A549 (cell line): ENCODE measurements around the gene ZNF57. TPM values are rescaled to one million over a fixed set of nuclear protein-coding genes. Genes with fewer than 3 reads are reported as not detected.

ENCODE experiments used
- ATAC-seq, 2 experiments: fragments of 200-7000 bp in 1 of 2; fragments of >200 bp in 1 of 2; cut with Nextera tagmentation in 1 of 2; cut with Tn5 transposase in 1 of 2; 3 replicates each; pipeline versions ENCODE4 v1.8.0 to v1.9.1; 2018 to 2020; ENCODE audit warnings: mild to moderate bottlenecking in 1 of 2, moderate library complexity in 1 of 2
- CTCF ChIA-PET: fragments of 300-600 bp; sonication (Branson Sonifier 250); formaldehyde crosslinking; extraction: SDS; loops from one replicate; lab custom pipeline; 2021; ENCODE audit warnings: antibody characterized with exemption, inconsistent platforms; lab: Yijun Ruan, JAX
- POLR2A ChIA-PET: fragments of 350-600 bp; formaldehyde crosslinking; extraction: SDS; loops from one replicate; lab custom pipeline; 2021; ENCODE audit warnings: antibody characterized with exemption, inconsistent platforms; lab: Yijun Ruan, JAX
- DNase-seq, 2 experiments: peaks; one replicate each; pipeline versions ENCODE4 v3.0.0 to v3.0.0-alpha.2; 2011 to 2016; ENCODE audit warnings: low read depth in 1 of 2, low spot score in 1 of 2
- FAIRE-seq: peaks from 2 replicates; lab custom pipeline; 2011; peaks lifted over from hg19 to GRCh38; lab: Jason Lieb, UNC
- H3K27ac ChIP-seq, 2 experiments: fragments of >200 bp; sonication (Bioruptor Twin); formaldehyde crosslinking; 3 replicates each; pipeline ENCODE4 v1.5.1; 2016 to 2017
- H3K4me1 ChIP-seq: fragments of >200 bp; sonication (Bioruptor Twin); formaldehyde crosslinking; 3 replicates; pipeline ENCODE4 v1.6.1; 2016
- H3K4me2 ChIP-seq: fragments of >200 bp; sonication (Bioruptor Twin); formaldehyde crosslinking; 3 replicates; pipeline ENCODE4 v1.6.1; 2016
- H3K4me3 ChIP-seq: fragments of >200 bp; sonication (Bioruptor Twin); formaldehyde crosslinking; 3 replicates; pipeline ENCODE4 v1.5.1; 2016
- H3K9me3 ChIP-seq: fragments of >200 bp; sonication (Bioruptor Twin); formaldehyde crosslinking; 3 replicates; pipeline ENCODE4 v1.6.1; 2016
- CHD2 ChIP-seq: fragments of 150-350 bp; IDR thresholded peaks from 2 replicates; pipeline ENCODE4 v1.6.1; 2014; ENCODE audit warnings: low read length; ENCODE audit not compliant: partially characterized antibody
- CTCF ChIP-seq: fragments of >200 bp; sonication (Bioruptor Twin); formaldehyde crosslinking; IDR thresholded peaks from 3 replicates; pipeline ENCODE4 v1.5.1; 2016
- E2F6 ChIP-seq: IDR thresholded peaks from 2 replicates; pipeline ENCODE4 v1.6.1; 2012; ENCODE audit warnings: low read depth, borderline replicate concordance
- EHF ChIP-seq: fragments of 250-450 bp; sonication (Bioruptor Pico); IDR thresholded peaks from 2 replicates; pipeline ENCODE4 v1.5.0; 2020; ENCODE audit warnings: mild to moderate bottlenecking
- EHMT2 ChIP-seq: fragments of 200-600 bp; sonication (generic); IDR thresholded peaks from 2 replicates; pipeline ENCODE4 v1.6.1; 2016; ENCODE audit warnings: antibody characterized with exemption, low read depth, mild to moderate bottlenecking, moderate library complexity
- EP300 ChIP-seq, 2 experiments: fragments of >200 bp; sonication (Bioruptor Twin); formaldehyde crosslinking; IDR thresholded peaks; 2 replicates in 1 of 2; 3 replicates in 1 of 2; pipeline ENCODE4 v1.6.1; 2016 to 2017
- ESRRA ChIP-seq: fragments of 150-350 bp; IDR thresholded peaks from 2 replicates; pipeline ENCODE4 v1.6.1; 2014; ENCODE audit warnings: mild to moderate bottlenecking, low read length, borderline replicate concordance
- FOSB ChIP-seq: fragments of 250-450 bp; sonication (Bioruptor Pico); IDR thresholded peaks from 2 replicates; pipeline ENCODE4 v1.5.0; 2020; ENCODE audit warnings: mild to moderate bottlenecking, moderate library complexity
- FOXS1 ChIP-seq: fragments of 250-450 bp; sonication (Bioruptor Pico); IDR thresholded peaks from 2 replicates; pipeline ENCODE4 v1.5.0; 2020; ENCODE audit warnings: mild to moderate bottlenecking, moderate library complexity
- GATA3 ChIP-seq: IDR thresholded peaks from 2 replicates; pipeline ENCODE4 v1.6.1; 2012; ENCODE audit warnings: borderline replicate concordance
- HDAC2 ChIP-seq: fragments of 200-600 bp; sonication (generic); IDR thresholded peaks from 2 replicates; pipeline ENCODE4 v1.6.1; 2016
- HEYL ChIP-seq: fragments of 250-450 bp; sonication (Bioruptor Pico); IDR thresholded peaks from 2 replicates; pipeline ENCODE4 v1.8.0; 2021; ENCODE audit warnings: mild to moderate bottlenecking, moderate library complexity
- HMGXB4 ChIP-seq: fragments of 250-450 bp; sonication (Bioruptor Pico); IDR thresholded peaks from 2 replicates; pipeline ENCODE4 v1.5.0; 2021; ENCODE audit warnings: mild to moderate bottlenecking, moderate library complexity, borderline replicate concordance
- KDM5A ChIP-seq: fragments of 200-600 bp; sonication (generic); IDR thresholded peaks from 2 replicates; pipeline ENCODE4 v1.6.1; 2016; ENCODE audit warnings: antibody characterized with exemption, mild to moderate bottlenecking
- MAFK ChIP-seq: fragments of 450-650 bp; IDR thresholded peaks from 2 replicates; pipeline ENCODE4 v1.6.1; 2014; ENCODE audit not compliant: partially characterized antibody
- NFE2L2 ChIP-seq: fragments of 150-350 bp; conservative IDR thresholded peaks from 2 replicates; pipeline ENCODE4 v1.6.1; 2014; ENCODE audit warnings: low read length
- NR3C1 ChIP-seq: fragments of >200 bp; sonication (Bioruptor Twin); formaldehyde crosslinking; IDR thresholded peaks from 3 replicates; pipeline ENCODE4 v1.6.1; 2017
- RAD21 ChIP-seq, 2 experiments: fragments of >200 bp in 1 of 2; sonication (Bioruptor Twin) in 1 of 2; formaldehyde crosslinking in 1 of 2; IDR thresholded peaks in 1 of 2; conservative IDR thresholded peaks in 1 of 2; 2 replicates in 1 of 2; 3 replicates in 1 of 2; pipeline ENCODE4 v1.6.1; 2012 to 2018; ENCODE audit warnings: inconsistent platforms in 1 of 2
- SREBF2 ChIP-seq: fragments of 450-650 bp; IDR thresholded peaks from 2 replicates; pipeline ENCODE4 v1.6.1; 2014; ENCODE audit warnings: mild to moderate bottlenecking, moderate library complexity
- TFCP2L1 ChIP-seq: fragments of 250-450 bp; sonication (Bioruptor Pico); IDR thresholded peaks from 2 replicates; pipeline ENCODE4 v1.5.0; 2021; ENCODE audit warnings: mild to moderate bottlenecking
- ZSCAN20 ChIP-seq: fragments of 250-450 bp; sonication (Bioruptor Pico); IDR thresholded peaks from 2 replicates; pipeline ENCODE4 v1.8.0; 2022; ENCODE audit warnings: mild to moderate bottlenecking, moderate library complexity
- WGBS: methylation state at CpG from one replicate; pipeline ENCODE4 v1.1.6; 2017; ENCODE audit errors: missing lambda C conversion rate; 5-methylcytosine and 5-hydroxymethylcytosine counted together
- polyA plus RNA-seq, 4 experiments: library from polyadenylated mRNA; depleted of rRNA in 3 of 4; stranded (reverse); fragments of >200 nt; fragmentation: RNase III in 1 of 4; extraction: RNeasy Plus Mini Kit Qiagen cat#74134 plus additional on column Dnase treatment in 1 of 4; gene quantifications; 2 replicates in 3 of 4; 3 replicates in 1 of 4; pipeline ENCODE4 v1.2.3, GENCODE V29; 2011 to 2017

The ZNF57 gene
- polyA plus RNA-seq, 2 of the 4 experiments (the other 2 are of a cell fraction) = 2.5 to 2.6 TPM

- no peak overlapping the region for H3K27ac ChIP-seq
- DNase-seq (no peak), ATAC-seq (no peak), FAIRE-seq (no peak)
- no peaks in the 10 kb centered on the region for H3K4me1 ChIP-seq
- TF ChIP-seq HEYL (CRISPR knock-in tag) (no peak), ESRRA (no peak), RAD21 (conservative IDR thresholded peaks at IDR 0.05 in 1 of 2, IDR thresholded peaks at IDR 0.05 in 1 of 2) (no peak), E2F6 (no peak), MAFK (no peak), HDAC2 (no peak), SREBF2 (no peak), GATA3 (no peak), NR3C1 (no peak), CHD2 (no peak), KDM5A (no peak)
- 99% methylated on average over 24 of the region's 53 CpGs for WGBS
- ChIA-PET CTCF (interaction anchor here (0.6 kb wide), 1 partner anchor 106 kb away, joined by 3 read pairs; no protein-coding TSS in a partner anchor), POLR2A (no interaction called here)
- peaks cover 35% of the 10 kb centered on the region for H3K9me3 ChIP-seq
- H3K4me3 ChIP-seq = no peak overlapping the region
- H3K4me2 ChIP-seq = no peak overlapping the region
These were observed 25.8 kb downstream of the ZNF57 start for GRCh38 chr19:2926341-2927031.

GRCh38 chr19:2927032-2927430 lies 26.3 kb downstream of the ZNF57 start:
- no peak for TF ChIP-seq CTCF
- no peak for TF ChIP-seq EHMT2
- no peak for TF ChIP-seq ZSCAN20 (CRISPR knock-in tag)
- no peak for TF ChIP-seq EP300 (IDR thresholded peaks at IDR 0.05)
- TF ChIP-seq NFE2L2 = no peak
- no peak for TF ChIP-seq HMGXB4 (CRISPR knock-in tag)
- TF ChIP-seq KDM5A = no peak
- no peak for TF ChIP-seq TFCP2L1 (CRISPR knock-in tag)
- no peak for TF ChIP-seq EHF (CRISPR knock-in tag)
- no peak for TF ChIP-seq FOSB (CRISPR knock-in tag)
- TF ChIP-seq FOXS1 (CRISPR knock-in tag) = no peak
- TF ChIP-seq HDAC2 = no peak
- Histone ChIP-seq H3K4me2 (no peak overlapping the region), H3K9me3 (peaks cover 30% of the 10 kb centered on the region), H3K27ac (no peak overlapping the region), H3K4me1 (no peaks in the 10 kb centered on the region), H3K4me3 (no peak overlapping the region)
- no peak for DNase-seq
- WGBS = 96% methylated on average over 11 of the region's 18 CpGs
- no peak for FAIRE-seq
- no peak for ATAC-seq
- POLR2A ChIA-PET = no interaction called here
- CTCF ChIA-PET = no interaction called here
